CD14-positive monocyte (primary cell): Measurements from ENCODE around the gene RRP7A. TPM values are rescaled to one million over a fixed set of nuclear protein-coding genes. Genes with fewer than 3 reads are reported as not detected.
"Not testable (repeated sequence)": the region's sequence is repeated elsewhere in the genome, so short reads cannot be mapped to it uniquely, and the experiment has no call there.

ENCODE experiments used
- DNase-seq, 3 donors: peaks; one replicate each; pipeline ENCODE4 v3.0.0-alpha.2; 2011 to 2022
- H2AFZ ChIP-seq: 2 replicates; pipeline ENCODE4 v1.6.0; 2012; ENCODE audit warnings: mild to moderate bottlenecking, low read depth, low read length, inconsistent platforms; ENCODE audit not compliant: insufficient read depth, poor library complexity, severe bottlenecking
- H3K27ac ChIP-seq, 2 donors: 1 replicate in 1 of 2; 2 replicates in 1 of 2; pipeline ENCODE4 v1.5.1; 2012 to 2013; ENCODE audit warnings: low read length in 2 of 2, control low read depth in 1 of 2, inconsistent platforms in 1 of 2, low read depth in 1 of 2, mild to moderate bottlenecking in 1 of 2
- H3K27me3 ChIP-seq, 2 donors: one replicate each; pipeline versions ENCODE4 v1.6.0 to v1.6.1; 2011 to 2013; ENCODE audit warnings: low read length in 2 of 2; ENCODE audit not compliant: control insufficient read depth in 2 of 2, insufficient read depth in 2 of 2
- H3K36me3 ChIP-seq, 2 donors: replicated peaks in 1 of 2; 1 replicate in 1 of 2; 2 replicates in 1 of 2; pipeline versions ENCODE4 v1.5.1 to v1.6.1; 2012 to 2013; ENCODE audit warnings: low read length in 2 of 2, control low read depth in 1 of 2, inconsistent platforms in 1 of 2, mild to moderate bottlenecking in 1 of 2; ENCODE audit not compliant: insufficient read depth in 2 of 2, control insufficient read depth in 1 of 2
- H3K4me1 ChIP-seq, 2 donors: 1 replicate in 1 of 2; 2 replicates in 1 of 2; pipeline versions ENCODE4 v1.5.1 to v1.6.1; 2012 to 2013; ENCODE audit warnings: low read length in 2 of 2, control low read depth in 1 of 2, inconsistent platforms in 1 of 2, mild to moderate bottlenecking in 1 of 2, moderate library complexity in 1 of 2; ENCODE audit not compliant: insufficient read depth in 2 of 2, control insufficient read depth in 1 of 2
- H3K4me2 ChIP-seq: replicated peaks from 2 replicates; pipeline ENCODE3; 2012; ENCODE audit warnings: low read length, moderate library complexity, mild to moderate bottlenecking; ENCODE audit not compliant: poor library complexity, severe bottlenecking; ENCODE audit errors: extremely low read depth
- H3K4me3 ChIP-seq, 3 experiments: fragments of 200-600 bp in 1 of 3; sonication (generic) in 1 of 3; replicated peaks in 1 of 3; 1 replicate in 2 of 3; 2 replicates in 1 of 3; pipeline ENCODE4 v1.5.1; 2011 to 2013; ENCODE audit warnings: low read length in 3 of 3, mild to moderate bottlenecking in 3 of 3, control low read depth in 2 of 3, low read depth in 2 of 3, inconsistent platforms in 1 of 3, moderate library complexity in 1 of 3
- H3K79me2 ChIP-seq: 2 replicates; pipeline ENCODE4 v1.6.0; 2012; ENCODE audit warnings: mild to moderate bottlenecking, control low read depth, inconsistent platforms, low read length, moderate library complexity; ENCODE audit not compliant: insufficient read depth
- H3K9ac ChIP-seq: 2 replicates; pipeline ENCODE4 v1.6.0; 2017; ENCODE audit warnings: low read length, mild to moderate bottlenecking; ENCODE audit not compliant: insufficient read depth, poor library complexity, severe bottlenecking
- H3K9me3 ChIP-seq, 2 donors: replicated peaks in 1 of 2; 1 replicate in 1 of 2; 2 replicates in 1 of 2; pipeline versions ENCODE4 v1.5.1 to v1.6.1; 2012 to 2013; ENCODE audit warnings: low read length in 2 of 2, control low read depth in 1 of 2; ENCODE audit not compliant: control insufficient read depth in 1 of 2, insufficient read depth in 1 of 2
- H4K20me1 ChIP-seq: 2 replicates; pipeline ENCODE4 v1.6.0; 2012; ENCODE audit warnings: mild to moderate bottlenecking, low read length, control low read depth, moderate library complexity; ENCODE audit not compliant: insufficient read depth
- H3K27ac Mint-ChIP-seq, 7 donors: one replicate each; pipeline ENCODE4 v1.8.0; 2020; ENCODE audit warnings: mild to moderate bottlenecking in 7 of 7, mixed read lengths in 7 of 7, moderate library complexity in 6 of 7, inconsistent platforms in 2 of 7
- H3K27me3 Mint-ChIP-seq, 3 donors: one replicate each; pipeline ENCODE4 v1.8.0; 2021 to 2022; ENCODE audit warnings: low read depth in 3 of 3, mild to moderate bottlenecking in 3 of 3, mixed read lengths in 3 of 3, moderate library complexity in 3 of 3, inconsistent platforms in 1 of 3
- H3K36me3 Mint-ChIP-seq, 2 donors: one replicate each; pipeline ENCODE4 v1.8.0; 2020; ENCODE audit warnings: mixed read lengths in 2 of 2, inconsistent platforms in 1 of 2, mild to moderate bottlenecking in 1 of 2
- H3K4me1 Mint-ChIP-seq: one replicate; pipeline ENCODE4 v1.8.0; 2020; ENCODE audit warnings: mild to moderate bottlenecking, mixed read lengths
- H3K4me3 Mint-ChIP-seq, 2 donors: one replicate each; pipeline ENCODE4 v1.8.0; 2020; ENCODE audit warnings: mild to moderate bottlenecking in 2 of 2, mixed read lengths in 2 of 2, moderate library complexity in 1 of 2
- H3K9me3 Mint-ChIP-seq, 7 donors: one replicate each; pipeline ENCODE4 v1.8.0; 2020 to 2022; ENCODE audit warnings: mixed read lengths in 7 of 7, mild to moderate bottlenecking in 6 of 7, moderate library complexity in 6 of 7, inconsistent platforms in 2 of 7
- CTCF ChIP-seq: fragments of 200-600 bp; IDR thresholded peaks from one replicate; pipeline ENCODE4 v1.8.0; 2022; ENCODE audit warnings: antibody characterized with exemption, mild to moderate bottlenecking
- WGBS: methylation state at CpG from one replicate; pipeline ENCODE4 v1.1.5; 2013; ENCODE audit warnings: missing lambda C conversion rate; ENCODE audit not compliant: insufficient coverage; 5-methylcytosine and 5-hydroxymethylcytosine counted together
- intact Hi-C, 2 donors: fragments of 100-400 bp; cut with micrococcal nuclease; formaldehyde crosslinking; loops; one replicate each; pipeline versions ENCODE4 v1.15.0 to v1.15.1; 2023
- polyA plus RNA-seq, 3 donors: library from polyadenylated mRNA; depleted of rRNA in 1 of 3; unstranded in 2 of 3; stranded (reverse) in 1 of 3; fragments of 300-500 nt in 2 of 3; fragments of >200 nt in 1 of 3; fragmentation: Illumina TruSeq in 2 of 3; gene quantifications; 1 replicate in 2 of 3; 2 replicates in 1 of 3; pipeline ENCODE4 v1.2.3, GENCODE V29; 2012 to 2021

The RRP7A gene
- polyA plus RNA-seq, 3 donors: 19.4 to 59.9 (median 29.1) TPM

- H3K4me3 ChIP-seq, H3K27me3 Mint-ChIP-seq, H3K4me3 Mint-ChIP-seq, H3K9ac ChIP-seq, H3K27ac Mint-ChIP-seq, H3K9me3 Mint-ChIP-seq, H2AFZ ChIP-seq, H3K4me1 ChIP-seq, H3K9me3 ChIP-seq, H3K4me2 ChIP-seq, H3K27ac ChIP-seq, H4K20me1 ChIP-seq, DNase-seq, H3K4me1 Mint-ChIP-seq, H3K27me3 ChIP-seq, H3K79me2 ChIP-seq: not testable (repeated sequence)
- H3K36me3 Mint-ChIP-seq: peaks cover 42 to 48% of the 10 kb centered on the region in 2 donors
- TF ChIP-seq CTCF: peak; percentile 20
- peaks cover 43 to 44% of the 10 kb centered on the region in 2 donors for H3K36me3 ChIP-seq
- intact Hi-C loops: loop anchor here in 1 of 2 donors (10.0 kb wide), 1 partner anchor 58 kb away; no protein-coding TSS in a partner anchor
- WGBS: 92% methylated on average over 10 of the region's 22 CpGs
These were observed 7.2 kb downstream of the RRP7A start for GRCh38 chr22:42512273-42512990.

- H2AFZ ChIP-seq: no peak overlapping the region
- H3K9me3 ChIP-seq: no peaks in the 10 kb centered on the region
- peaks cover 36 to 38% of the 10 kb centered on the region in 2 donors for H3K36me3 ChIP-seq
- H3K27ac Mint-ChIP-seq: peak overlapping the region in 1 of 7 donors; percentile 46
- peaks cover 5% of the 10 kb centered on the region for H4K20me1 ChIP-seq
- H3K9ac ChIP-seq: no peak overlapping the region
- H3K9me3 Mint-ChIP-seq: no peaks in the 10 kb centered on the region
- no peak overlapping the region for H3K4me2 ChIP-seq
- no peak overlapping the region for H3K27ac ChIP-seq
- TF ChIP-seq CTCF: no peak
- no peak overlapping the region for H3K4me3 Mint-ChIP-seq
- H3K36me3 Mint-ChIP-seq: peaks cover 34 to 41% of the 10 kb centered on the region in 2 donors
- no peaks in the 10 kb centered on the region for H3K27me3 ChIP-seq
- WGBS: 87% methylated on average over 9 of the region's 10 CpGs
- no peak overlapping the region for H3K4me3 ChIP-seq
- intact Hi-C loops: loop anchor here in 1 of 2 donors (10.0 kb wide), 1 partner anchor 57 kb away; no protein-coding TSS in a partner anchor
- no peaks in the 10 kb centered on the region for H3K4me1 ChIP-seq
- peaks cover 6% of the 10 kb centered on the region for H3K4me1 Mint-ChIP-seq
- no peaks in the 10 kb centered on the region for H3K27me3 Mint-ChIP-seq
- no peak for DNase-seq
- no peaks in the 10 kb centered on the region for H3K79me2 ChIP-seq
These were observed 8.2 kb downstream of the RRP7A start for GRCh38 chr22:42511401-42511891.
